Measurements from ENCODE around the gene GZF1. TPM values are rescaled to one million over a fixed set of nuclear protein-coding genes. Genes with fewer than 3 reads are reported as not detected.

GZF1 gene
- total RNA-seq, 6 experiments from 2014 or later, result 10.5 to 15.9 (median 13.6) TPM

- no peaks in the 10 kb centered on the region; the same call in 1 of the 2 replicates for H3K27me3 Mint-ChIP-seq (ENCODE audit: insufficient read depth)
- no peak for DNase-seq
- no peak overlapping the region for H3K27ac Mint-ChIP-seq
These were observed 42.2 kb downstream of the GZF1 start for GRCh38 chr20:23404196-23404595.

GRCh38 chr20:23406880-23407279 is 44.9 kb downstream of the GZF1 start:
- Mint-ChIP-seq H3K27ac (no peak overlapping the region), H3K4me3 (no peak overlapping the region), H3K4me1 (ENCODE audit: low read depth) (peaks cover 46% of the 10 kb centered on the region), H3K27me3 (ENCODE audit: insufficient read depth) (no peaks in the 10 kb centered on the region), H3K9me3 (no peaks in the 10 kb centered on the region), H3K36me3 (ENCODE audit: low read depth) (peaks cover 8% of the 10 kb centered on the region)
- TF ChIP-seq CTCF (IDR thresholded peaks at IDR 0.05), result no peak
- DNase-seq, result no peak

More at GRCh38 chr20:23404196-23404595, 42.2 kb downstream of the GZF1 start:
- Mint-ChIP-seq H3K9me3 (no peaks in the 10 kb centered on the region), H3K4me1 (ENCODE audit: low read depth) (peaks cover 43% of the 10 kb centered on the region), H3K36me3 (ENCODE audit: low read depth) (peaks cover 16% of the 10 kb centered on the region), H3K4me3 (no peak overlapping the region)
- no peak for TF ChIP-seq CTCF (IDR thresholded peaks at IDR 0.05)

GRCh38 chr20:23407781-23408464 is 45.9 kb downstream of the GZF1 start:
- H3K4me1 Mint-ChIP-seq (ENCODE audit: low read depth), result peaks cover 54% of the 10 kb centered on the region
- H3K27ac Mint-ChIP-seq, result no peak overlapping the region; the same call in 1 of the 2 replicates
- no peaks in the 10 kb centered on the region for H3K9me3 Mint-ChIP-seq
- H3K36me3 Mint-ChIP-seq (ENCODE audit: low read depth), result peaks cover 8% of the 10 kb centered on the region
- no peak overlapping the region for H3K4me3 Mint-ChIP-seq
- no peaks in the 10 kb centered on the region for H3K27me3 Mint-ChIP-seq (ENCODE audit: insufficient read depth)
- no peak for DNase-seq
- no peak for TF ChIP-seq CTCF (IDR thresholded peaks at IDR 0.05)

- H3K4me1 Mint-ChIP-seq (ENCODE audit: low read depth), result peaks cover 57% of the 10 kb centered on the region
- H3K9me3 Mint-ChIP-seq, result no peaks in the 10 kb centered on the region
- no peak overlapping the region for H3K27ac Mint-ChIP-seq
- no peak for DNase-seq
- H3K27me3 Mint-ChIP-seq (ENCODE audit: insufficient read depth), result no peaks in the 10 kb centered on the region
- peaks cover 8% of the 10 kb centered on the region for H3K36me3 Mint-ChIP-seq (ENCODE audit: low read depth)
- no peak overlapping the region for H3K4me3 Mint-ChIP-seq
- TF ChIP-seq CTCF (IDR thresholded peaks at IDR 0.05), result no peak
These were observed 47.0 kb downstream of the GZF1 start for GRCh38 chr20:23408957-23409356.

- no peak for DNase-seq
- H3K4me3 Mint-ChIP-seq, result no peak overlapping the region
- peaks cover 3% of the 10 kb centered on the region; the same call in 1 of the 2 replicates for H3K36me3 Mint-ChIP-seq (ENCODE audit: low read depth)
- H3K27ac Mint-ChIP-seq, result no peak overlapping the region; the same call in 1 of the 2 replicates
- H3K9me3 Mint-ChIP-seq, result no peaks in the 10 kb centered on the region
- peaks cover 49% of the 10 kb centered on the region for H3K4me1 Mint-ChIP-seq (ENCODE audit: low read depth)
- no peak for TF ChIP-seq CTCF (IDR thresholded peaks at IDR 0.05)
- H3K27me3 Mint-ChIP-seq (ENCODE audit: insufficient read depth), result no peaks in the 10 kb centered on the region
These were observed 47.8 kb downstream of the GZF1 start for GRCh38 chr20:23409800-23410199.
